ENCODE results near the gene SKOR2.
"Not testable (repeated sequence)": the region's sequence is repeated elsewhere in the genome, so short reads cannot be mapped to it uniquely, and the experiment has no call there.

Gene SKOR2

GRCh38 chr18:47191961-47192360 is 59.5 kb downstream of the SKOR2 start:
- no peak for DNase-seq (ENCODE audit: low read depth in 2 of 2)

GRCh38 chr18:47187721-47188120 is 63.7 kb downstream of the SKOR2 start:
- no peak for DNase-seq (ENCODE audit: low read depth in 2 of 2)

- no peak for DNase-seq (ENCODE audit: low read depth in 2 of 2)
Observed at GRCh38 chr18:47184419-47185050, 66.9 kb downstream of the SKOR2 start.

- DNase-seq (ENCODE audit: low read depth in 2 of 2): not testable (repeated sequence)
Observed at GRCh38 chr18:47182156-47182555, 69.3 kb downstream of the SKOR2 start.

GRCh38 chr18:47180765-47181164 is 70.7 kb downstream of the SKOR2 start:
- no peak for DNase-seq (ENCODE audit: low read depth in 2 of 2)

- no peak for DNase-seq (ENCODE audit: low read depth in 2 of 2)
Observed at GRCh38 chr18:47179520-47179919, 71.9 kb downstream of the SKOR2 start.

- peak; percentile 76 to 87 for DNase-seq (ENCODE audit: low read depth in 2 of 2)
Observed at GRCh38 chr18:47175898-47176575, 75.4 kb downstream of the SKOR2 start, which contains the start of gene IER3IP1. IER3IP1 (minus strand) TSS chr18:47176364; CDS start chr18:47176277, 87 bp downstream.

- DNase-seq (ENCODE audit: low read depth in 2 of 2): no peak
Observed at GRCh38 chr18:47175283-47175897, 76.1 kb downstream of the SKOR2 start.

GRCh38 chr18:47174545-47175116 is 76.8 kb downstream of the SKOR2 start:
- DNase-seq (ENCODE audit: low read depth in 2 of 2): no peak

GRCh38 chr18:47172476-47172875 is 79.0 kb downstream of the SKOR2 start:
- DNase-seq (ENCODE audit: low read depth in 2 of 2): no peak

- no peak for DNase-seq (ENCODE audit: low read depth in 2 of 2)
Observed at GRCh38 chr18:47168913-47169312, 82.5 kb downstream of the SKOR2 start.

- DNase-seq (ENCODE audit: low read depth in 2 of 2): no peak
Observed at GRCh38 chr18:47168509-47168908, 83.0 kb downstream of the SKOR2 start.

GRCh38 chr18:47166294-47166693 is 85.2 kb downstream of the SKOR2 start:
- DNase-seq (ENCODE audit: low read depth in 2 of 2): no peak

GRCh38 chr18:47163241-47163640 is 88.2 kb downstream of the SKOR2 start:
- DNase-seq (ENCODE audit: low read depth in 2 of 2): no peak

GRCh38 chr18:47160256-47160655 is 91.2 kb downstream of the SKOR2 start:
- no peak for DNase-seq (ENCODE audit: low read depth in 2 of 2)

GRCh38 chr18:47158404-47158803 is 93.1 kb downstream of the SKOR2 start:
- not testable (repeated sequence) for DNase-seq (ENCODE audit: low read depth in 2 of 2)
